Peyer's patch (tissue), 4 donors: ENCODE measurements around the gene MARS2.
A peak's percentile ranks its signal among the peaks of the same experiment; 100 is the strongest.

Source experiments
- CTCF ChIP-seq, 6 experiments: fragments of 450-650 bp in 4 of 6; fragments of 200-600 bp in 2 of 6; sonication (generic) in 1 of 6; IDR thresholded peaks; one replicate each; pipeline ENCODE4 v1.5.1; 2017 to 2019; ENCODE audit warnings: antibody characterized with exemption in 6 of 6, mild to moderate bottlenecking in 3 of 6, moderate library complexity in 1 of 6
- POLR2A ChIP-seq, 2 donors: fragments of 450-650 bp; IDR thresholded peaks; one replicate each; pipeline ENCODE4 v1.5.1; 2017; ENCODE audit warnings: antibody characterized with exemption in 2 of 2, mild to moderate bottlenecking in 2 of 2, moderate library complexity in 2 of 2

DNA sequence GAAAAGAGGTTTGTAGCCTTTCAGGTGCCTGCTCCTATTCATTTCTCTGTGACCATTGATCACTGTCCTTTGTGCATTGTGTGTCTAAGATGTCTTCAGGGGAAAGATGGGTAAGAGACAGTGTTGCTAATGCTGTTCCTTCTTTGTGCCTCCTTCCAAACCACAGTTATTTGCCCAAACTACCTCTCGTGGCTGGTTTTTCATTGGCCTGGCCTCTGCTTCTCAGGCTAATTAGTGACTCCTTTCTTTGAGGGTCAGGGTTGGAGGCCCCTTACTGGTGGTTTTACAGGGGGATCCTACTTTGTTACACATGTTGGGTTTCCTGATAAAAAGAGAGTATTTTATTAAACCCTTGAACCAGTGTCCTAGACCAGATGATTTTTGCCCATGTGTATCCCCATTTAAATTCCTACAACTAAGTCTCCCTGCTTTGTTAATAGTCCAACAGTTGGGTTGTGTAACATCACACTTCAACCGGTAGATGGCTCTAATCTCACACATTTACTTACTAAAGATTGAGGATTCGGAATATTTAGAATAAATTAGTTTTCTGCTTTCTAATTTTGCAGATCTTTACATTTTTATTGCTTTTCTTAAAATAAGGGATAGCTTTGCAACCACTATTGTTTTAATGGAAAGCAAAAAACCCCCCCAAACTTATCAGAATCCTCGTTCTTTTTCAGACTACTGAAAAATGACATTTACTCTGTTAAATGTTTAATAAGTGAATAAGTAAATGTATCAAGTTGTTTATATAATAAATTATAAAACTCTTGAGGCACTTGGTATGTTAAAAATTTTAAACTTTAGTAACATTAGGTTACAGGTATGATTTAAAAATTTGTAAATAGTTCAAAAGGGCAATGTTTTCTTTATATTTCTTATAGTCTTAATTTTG, 2.4 kb downstream of the MARS2 start:
- TF ChIP-seq CTCF (IDR thresholded peaks at IDR 0.05) (peak; percentile 68 to 86 (median 74)), POLR2A (IDR thresholded peaks at IDR 0.05) (no peak)
